Mesothelial cell of epicardium (in vitro differentiated cells): ENCODE data around the gene UNC45A. TPM values are rescaled to one million over a fixed set of nuclear protein-coding genes. Genes with fewer than 3 reads are reported as not detected.

ENCODE experiments used
- DNase-seq, 2 experiments: peaks; one replicate each; pipeline ENCODE4 v3.0.0; 2021; ENCODE audit warnings: low spot score in 2 of 2; ENCODE audit not compliant: unreplicated experiment in 2 of 2
- H3K27ac Mint-ChIP-seq: 2 replicates; pipeline ENCODE4 v1.8.0; 2021; ENCODE audit warnings: mixed read lengths
- H3K27me3 Mint-ChIP-seq: 2 replicates; pipeline ENCODE4 v1.8.0; 2021; ENCODE audit warnings: low read depth, mixed read lengths
- H3K36me3 Mint-ChIP-seq: 2 replicates; pipeline ENCODE4 v1.8.0; 2021; ENCODE audit warnings: mixed read lengths
- H3K4me1 Mint-ChIP-seq: 2 replicates; pipeline ENCODE4 v1.8.0; 2021; ENCODE audit warnings: mixed read lengths
- H3K4me3 Mint-ChIP-seq: 2 replicates; pipeline ENCODE4 v1.8.0; 2021; ENCODE audit warnings: mild to moderate bottlenecking, moderate library complexity, mixed read lengths
- H3K9me3 Mint-ChIP-seq: 2 replicates; pipeline ENCODE4 v1.8.0; 2021; ENCODE audit warnings: mixed read lengths
- total RNA-seq: library from RNA; stranded (reverse); gene quantifications from 3 replicates; pipeline ENCODE4 v1.2.1, GENCODE V29; 2021
- TF ChIP-seq, protein P1 (sequence below): fragments of 200-600 bp; sonication (generic); IDR thresholded peaks from one replicate; pipeline ENCODE4 v1.5.0; 2021; ENCODE audit warnings: antibody characterized with exemption; ENCODE audit not compliant: unreplicated experiment

The UNC45A gene
- total RNA-seq, 1 donor from 2014 or later = 79.7 TPM

DNA sequence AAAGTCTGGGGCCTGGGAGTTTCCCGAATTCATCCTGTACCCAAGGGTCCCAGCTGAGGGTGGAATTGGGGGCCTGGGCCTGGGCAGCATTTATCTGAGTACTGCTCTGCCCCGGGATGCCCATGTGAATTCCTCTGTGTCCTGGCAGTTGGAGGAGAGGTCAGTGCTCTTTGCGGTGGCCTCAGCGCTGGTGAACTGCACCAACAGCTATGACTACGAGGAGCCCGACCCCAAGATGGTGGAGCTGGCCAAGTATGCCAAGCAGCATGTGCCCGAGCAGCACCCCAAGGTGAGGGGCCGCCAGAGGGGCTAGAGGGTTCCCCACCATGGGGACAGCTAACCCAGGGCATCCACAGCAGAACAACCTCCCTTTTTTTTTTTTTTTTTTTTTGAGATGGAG, 13.4 kb downstream of the UNC45A start:
- no peak for DNase-seq
- H3K36me3 Mint-ChIP-seq = peaks cover 35% of the 10 kb centered on the region
- TF ChIP-seq, protein P1, sequence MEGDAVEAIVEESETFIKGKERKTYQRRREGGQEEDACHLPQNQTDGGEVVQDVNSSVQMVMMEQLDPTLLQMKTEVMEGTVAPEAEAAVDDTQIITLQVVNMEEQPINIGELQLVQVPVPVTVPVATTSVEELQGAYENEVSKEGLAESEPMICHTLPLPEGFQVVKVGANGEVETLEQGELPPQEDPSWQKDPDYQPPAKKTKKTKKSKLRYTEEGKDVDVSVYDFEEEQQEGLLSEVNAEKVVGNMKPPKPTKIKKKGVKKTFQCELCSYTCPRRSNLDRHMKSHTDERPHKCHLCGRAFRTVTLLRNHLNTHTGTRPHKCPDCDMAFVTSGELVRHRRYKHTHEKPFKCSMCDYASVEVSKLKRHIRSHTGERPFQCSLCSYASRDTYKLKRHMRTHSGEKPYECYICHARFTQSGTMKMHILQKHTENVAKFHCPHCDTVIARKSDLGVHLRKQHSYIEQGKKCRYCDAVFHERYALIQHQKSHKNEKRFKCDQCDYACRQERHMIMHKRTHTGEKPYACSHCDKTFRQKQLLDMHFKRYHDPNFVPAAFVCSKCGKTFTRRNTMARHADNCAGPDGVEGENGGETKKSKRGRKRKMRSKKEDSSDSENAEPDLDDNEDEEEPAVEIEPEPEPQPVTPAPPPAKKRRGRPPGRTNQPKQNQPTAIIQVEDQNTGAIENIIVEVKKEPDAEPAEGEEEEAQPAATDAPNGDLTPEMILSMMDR = no peak
- no peaks in the 10 kb centered on the region for H3K9me3 Mint-ChIP-seq
- H3K4me1 Mint-ChIP-seq = no peaks in the 10 kb centered on the region
- H3K27me3 Mint-ChIP-seq = no peaks in the 10 kb centered on the region
- H3K4me3 Mint-ChIP-seq = no peak overlapping the region
- no peak overlapping the region for H3K27ac Mint-ChIP-seq

DNA sequence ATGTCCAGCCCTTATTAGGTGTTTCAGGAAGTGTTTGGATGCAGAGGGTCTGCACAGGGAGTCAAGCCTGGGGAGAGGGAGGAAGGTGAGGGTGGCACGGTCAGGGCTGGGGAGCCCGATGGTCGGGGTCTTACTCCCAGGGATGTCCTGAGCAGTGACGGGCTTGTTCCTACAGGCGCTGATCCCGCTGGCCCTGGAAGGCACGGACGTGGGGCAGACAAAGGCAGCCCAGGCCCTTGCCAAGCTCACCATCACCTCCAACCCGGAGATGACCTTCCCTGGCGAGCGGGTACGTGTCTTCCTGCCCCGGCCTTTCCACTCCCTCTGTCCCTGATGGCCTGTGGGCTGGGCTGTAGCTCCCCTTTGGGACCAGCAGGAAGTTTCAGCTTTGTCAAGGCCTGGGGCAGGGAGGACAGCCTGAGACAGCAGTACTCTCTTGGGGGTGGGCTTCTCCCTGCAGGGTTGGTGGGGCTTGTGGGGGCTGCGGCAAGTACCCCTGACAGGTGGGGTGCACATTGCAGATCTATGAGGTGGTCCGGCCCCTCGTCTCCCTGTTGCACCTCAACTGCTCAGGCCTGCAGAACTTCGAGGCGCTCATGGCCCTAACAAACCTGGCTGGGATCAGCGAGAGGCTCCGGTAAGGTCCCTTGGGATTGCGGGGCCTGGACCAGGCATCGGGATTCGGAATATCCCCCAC, 15.0 kb downstream of the UNC45A start:
- no peak overlapping the region for H3K4me3 Mint-ChIP-seq
- DNase-seq = no peak
- no peak overlapping the region for H3K27ac Mint-ChIP-seq
- peaks cover 27% of the 10 kb centered on the region for H3K36me3 Mint-ChIP-seq
- peaks cover 1% of the 10 kb centered on the region for H3K4me1 Mint-ChIP-seq
- H3K9me3 Mint-ChIP-seq = no peaks in the 10 kb centered on the region
- TF ChIP-seq, protein P1 = no peak
- no peaks in the 10 kb centered on the region for H3K27me3 Mint-ChIP-seq

DNA sequence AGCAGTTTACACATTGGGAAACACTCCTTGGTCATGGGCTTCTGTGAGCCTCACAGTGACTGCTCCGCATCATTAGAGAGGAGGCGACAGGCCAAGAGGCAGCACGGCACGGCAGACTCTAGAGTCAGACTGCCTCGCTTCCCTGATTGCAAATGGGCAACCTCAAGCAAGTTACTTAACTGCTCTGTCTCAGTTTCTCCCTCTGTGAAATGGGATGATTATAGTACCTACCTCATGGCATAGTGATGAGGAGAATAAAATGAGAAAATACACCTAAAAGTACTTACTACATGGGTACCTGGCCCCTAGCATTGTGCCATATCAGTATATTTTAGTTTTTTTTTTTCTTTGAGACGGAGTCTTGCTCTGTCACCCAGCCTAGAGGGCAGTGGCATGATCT, 15.6 kb downstream of the UNC45A start:
- H3K27me3 Mint-ChIP-seq = no peaks in the 10 kb centered on the region
- peaks cover 3% of the 10 kb centered on the region for H3K4me1 Mint-ChIP-seq
- TF ChIP-seq, protein P1 = no peak
- H3K4me3 Mint-ChIP-seq = no peak overlapping the region
- H3K36me3 Mint-ChIP-seq = peaks cover 27% of the 10 kb centered on the region
- DNase-seq = no peak
- H3K9me3 Mint-ChIP-seq = no peaks in the 10 kb centered on the region
- no peak overlapping the region for H3K27ac Mint-ChIP-seq

DNA sequence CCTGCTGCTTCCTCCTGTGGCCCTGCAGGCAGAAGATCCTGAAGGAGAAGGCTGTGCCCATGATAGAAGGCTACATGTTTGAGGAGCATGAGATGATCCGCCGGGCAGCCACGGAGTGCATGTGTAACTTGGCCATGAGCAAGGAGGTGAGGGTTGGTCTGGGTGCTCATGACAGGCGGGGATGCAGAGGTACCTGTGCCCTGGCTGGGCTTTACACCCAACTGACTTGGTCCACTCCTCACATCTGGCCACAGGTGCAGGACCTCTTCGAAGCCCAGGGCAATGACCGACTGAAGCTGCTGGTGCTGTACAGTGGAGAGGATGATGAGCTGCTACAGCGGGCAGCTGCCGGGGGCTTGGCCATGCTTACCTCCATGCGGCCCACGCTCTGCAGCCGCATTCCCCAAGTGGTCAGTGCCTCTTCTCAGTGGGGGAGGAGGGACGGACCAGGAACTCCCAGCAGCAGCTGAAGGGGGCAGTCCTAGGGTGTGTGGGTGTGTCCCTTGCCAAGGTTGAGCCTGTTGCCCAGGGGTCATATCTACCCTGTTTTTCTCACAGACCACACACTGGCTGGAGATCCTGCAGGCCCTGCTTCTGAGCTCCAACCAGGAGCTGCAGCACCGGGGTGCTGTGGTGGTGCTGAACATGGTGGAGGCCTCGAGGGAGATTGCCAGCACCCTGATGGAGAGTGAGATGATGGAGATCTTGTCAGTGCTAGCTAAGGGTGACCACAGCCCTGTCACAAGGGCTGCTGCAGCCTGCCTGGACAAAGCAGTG, 18.0 kb downstream of the UNC45A start:
- H3K4me3 Mint-ChIP-seq = peak overlapping the region; percentile 17
- no peak overlapping the region for H3K27ac Mint-ChIP-seq

DNA sequence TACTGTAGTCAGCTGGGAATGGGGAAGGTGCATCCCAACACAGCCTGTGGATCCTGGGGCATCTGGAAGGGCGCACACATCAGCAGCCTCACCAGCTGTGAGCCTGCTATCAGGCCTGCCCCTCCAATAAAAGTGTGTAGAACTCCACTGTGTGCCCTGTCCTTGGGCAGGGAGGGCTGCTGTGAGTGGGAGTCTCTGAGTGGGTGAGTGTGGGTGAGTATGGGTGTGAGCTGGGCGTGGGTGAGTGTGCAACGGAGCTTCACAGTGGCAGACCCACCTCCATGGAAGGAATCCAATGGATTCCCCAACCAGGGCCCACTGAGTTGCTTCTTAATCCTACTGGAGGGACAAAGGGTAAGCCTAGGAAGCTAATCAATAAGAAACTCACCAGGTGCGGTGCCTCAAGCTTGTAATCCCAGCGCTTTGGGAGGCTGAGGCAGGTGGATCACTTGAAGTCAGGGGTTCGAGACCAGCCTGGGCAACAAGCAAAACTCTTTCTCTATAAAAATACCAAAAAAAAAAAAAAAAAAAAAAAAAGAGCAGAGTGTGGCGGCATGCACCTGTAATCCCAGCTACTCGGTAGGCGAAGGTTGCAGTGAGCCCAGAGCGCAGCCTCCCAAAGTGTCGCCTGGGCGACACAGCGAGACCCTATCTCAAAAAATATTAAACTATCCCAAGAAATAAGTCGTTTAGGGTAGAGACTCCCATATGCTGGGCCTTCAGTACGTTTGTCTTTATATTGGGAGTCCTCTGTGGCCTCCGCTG, 19.0 kb downstream of the UNC45A start:
- Mint-ChIP-seq H3K27me3 (no peaks in the 10 kb centered on the region), H3K4me3 (peak overlapping the region; percentile 76), H3K9me3 (no peaks in the 10 kb centered on the region), H3K36me3 (peaks cover 13% of the 10 kb centered on the region), H3K4me1 (peaks cover 16% of the 10 kb centered on the region), H3K27ac (peak overlapping the region; percentile 89)
- DNase-seq = no peak
- TF ChIP-seq, protein P1 = no peak

More for the DNA sequence above, 18.0 kb downstream of the UNC45A start:
- DNase-seq = no peak
- peaks cover 16% of the 10 kb centered on the region for H3K4me1 Mint-ChIP-seq
- no peaks in the 10 kb centered on the region for H3K9me3 Mint-ChIP-seq
- H3K36me3 Mint-ChIP-seq = peaks cover 21% of the 10 kb centered on the region
- no peaks in the 10 kb centered on the region for H3K27me3 Mint-ChIP-seq
- TF ChIP-seq, protein P1 = no peak
